H1 (cell line): ENCODE data around the gene KRTAP9-7.

Experiments
- SP1 ChIP-seq: IDR thresholded peaks from 2 replicates; pipeline ENCODE4 v1.6.1; 2011; ENCODE audit warnings: low read depth, low read length
- TCF12 ChIP-seq: IDR thresholded peaks from 2 replicates; pipeline ENCODE4 v1.6.1; 2011; ENCODE audit warnings: low read depth, mild to moderate bottlenecking, low read length
- TF ChIP-seq, protein P1 (sequence below), 3 experiments: IDR thresholded peaks; 1 replicate in 2 of 3; 2 replicates in 1 of 3; pipeline versions ENCODE4 v1.5.1 to v1.6.1; 2011; ENCODE audit warnings: low read length in 3 of 3, mild to moderate bottlenecking in 3 of 3, inconsistent platforms in 2 of 3, low read depth in 1 of 3, moderate library complexity in 1 of 3; ENCODE audit not compliant: insufficient read depth in 1 of 3; ENCODE audit errors: control extremely low read depth in 1 of 3

DNA sequence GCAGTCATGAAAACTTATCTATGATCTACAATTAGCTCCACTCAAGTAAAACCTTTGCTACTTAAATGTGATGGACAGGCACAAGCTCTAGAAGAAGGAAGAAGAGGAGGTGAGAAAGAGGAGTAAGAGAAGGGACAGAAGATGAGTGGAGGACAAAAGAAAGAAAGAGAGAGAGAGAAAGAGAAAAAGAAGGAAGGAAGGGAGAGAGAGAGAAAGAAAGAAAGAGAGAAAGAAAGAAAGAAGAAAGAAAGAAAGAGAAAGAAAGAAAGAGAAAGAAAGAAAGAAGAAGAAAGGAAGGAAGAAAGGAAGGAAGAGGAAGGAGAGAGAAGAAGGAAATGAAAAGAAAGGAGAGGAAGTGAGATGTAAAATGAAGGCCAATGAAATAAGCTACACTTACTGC, 45.4 kb upstream of the KRTAP9-7 start:
- TF ChIP-seq TCF12 (no peak), SP1 (no peak)
- TF ChIP-seq, protein P1, sequence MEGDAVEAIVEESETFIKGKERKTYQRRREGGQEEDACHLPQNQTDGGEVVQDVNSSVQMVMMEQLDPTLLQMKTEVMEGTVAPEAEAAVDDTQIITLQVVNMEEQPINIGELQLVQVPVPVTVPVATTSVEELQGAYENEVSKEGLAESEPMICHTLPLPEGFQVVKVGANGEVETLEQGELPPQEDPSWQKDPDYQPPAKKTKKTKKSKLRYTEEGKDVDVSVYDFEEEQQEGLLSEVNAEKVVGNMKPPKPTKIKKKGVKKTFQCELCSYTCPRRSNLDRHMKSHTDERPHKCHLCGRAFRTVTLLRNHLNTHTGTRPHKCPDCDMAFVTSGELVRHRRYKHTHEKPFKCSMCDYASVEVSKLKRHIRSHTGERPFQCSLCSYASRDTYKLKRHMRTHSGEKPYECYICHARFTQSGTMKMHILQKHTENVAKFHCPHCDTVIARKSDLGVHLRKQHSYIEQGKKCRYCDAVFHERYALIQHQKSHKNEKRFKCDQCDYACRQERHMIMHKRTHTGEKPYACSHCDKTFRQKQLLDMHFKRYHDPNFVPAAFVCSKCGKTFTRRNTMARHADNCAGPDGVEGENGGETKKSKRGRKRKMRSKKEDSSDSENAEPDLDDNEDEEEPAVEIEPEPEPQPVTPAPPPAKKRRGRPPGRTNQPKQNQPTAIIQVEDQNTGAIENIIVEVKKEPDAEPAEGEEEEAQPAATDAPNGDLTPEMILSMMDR (IDR thresholded peaks at IDR 0.05; ENCODE audit: control extremely low read depth in 1 of 3, insufficient read depth in 1 of 3, low read depth in 1 of 3, low read length in 3 of 3), result no peak
